Loucy (cell line): ENCODE measurements around the gene SH3PXD2B.
"Not testable (repeated sequence)": the region's sequence is repeated elsewhere in the genome, so short reads cannot be mapped to it uniquely, and the experiment has no call there.

ENCODE experiments used
- H2AFZ ChIP-seq: fragments of 200-600 bp; sonication (generic); 2 replicates; pipeline ENCODE4 v1.6.0; 2016; ENCODE audit warnings: antibody characterized with exemption, mild to moderate bottlenecking, low read length, moderate library complexity
- H3F3A ChIP-seq: fragments of 200-600 bp; 2 replicates; pipeline ENCODE4 v1.6.0; 2016; ENCODE audit warnings: antibody characterized with exemption, low read depth, mild to moderate bottlenecking
- H3K27me3 ChIP-seq: fragments of 200-600 bp; sonication (generic); 2 replicates; pipeline ENCODE4 v1.6.1; 2014; ENCODE audit warnings: low read length, mild to moderate bottlenecking; ENCODE audit not compliant: insufficient read depth, poor library complexity, severe bottlenecking
- H3K36me3 ChIP-seq: fragments of 200-600 bp; sonication (generic); 2 replicates; pipeline ENCODE4 v1.6.1; 2016; ENCODE audit warnings: low read length; ENCODE audit not compliant: insufficient read depth
- H3K4me1 ChIP-seq: fragments of 200-600 bp; sonication (generic); 2 replicates; pipeline ENCODE4 v1.5.1; 2014; ENCODE audit warnings: low read length, mild to moderate bottlenecking; ENCODE audit not compliant: insufficient read depth, poor library complexity, severe bottlenecking
- H3K4me2 ChIP-seq: fragments of 200-600 bp; sonication (generic); 2 replicates; pipeline ENCODE4 v1.6.0; 2014; ENCODE audit warnings: antibody characterized with exemption, low read length, low read depth, mild to moderate bottlenecking; ENCODE audit not compliant: poor library complexity, severe bottlenecking
- H3K4me3 ChIP-seq: fragments of 200-600 bp; sonication (generic); 2 replicates; pipeline ENCODE4 v1.5.1; 2014; ENCODE audit warnings: low read length, mild to moderate bottlenecking, mixed read lengths; ENCODE audit not compliant: poor library complexity, severe bottlenecking
- H3K79me2 ChIP-seq: fragments of 200-600 bp; sonication (generic); 2 replicates; pipeline ENCODE4 v1.6.1; 2014; ENCODE audit warnings: low read length; ENCODE audit not compliant: insufficient read depth
- H3K9ac ChIP-seq: fragments of 200-600 bp; sonication (generic); 2 replicates; pipeline ENCODE4 v1.6.0; 2014; ENCODE audit warnings: mild to moderate bottlenecking, low read depth, low read length, moderate library complexity; ENCODE audit not compliant: poor library complexity, severe bottlenecking
- H3K9me2 ChIP-seq: fragments of 200-600 bp; sonication (generic); replicated peaks from 2 replicates; pipeline ENCODE4 v1.6.1; 2016; ENCODE audit warnings: low read depth, low read length, mixed read lengths
- H3K9me3 ChIP-seq: fragments of 200-600 bp; sonication (generic); 2 replicates; pipeline ENCODE4 v1.6.1; 2014; ENCODE audit warnings: mild to moderate bottlenecking, antibody characterized with exemption, low read length, low read depth; ENCODE audit not compliant: insufficient read depth
- H4K20me1 ChIP-seq: fragments of 200-600 bp; sonication (generic); 2 replicates; pipeline ENCODE4 v1.6.0; 2014; ENCODE audit warnings: antibody characterized with exemption, low read length, mild to moderate bottlenecking; ENCODE audit not compliant: insufficient read depth, poor library complexity, severe bottlenecking
- EZH2phosphoT487 ChIP-seq: fragments of 200-600 bp; IDR thresholded peaks from 2 replicates; pipeline ENCODE4 v1.6.1; 2018; ENCODE audit warnings: antibody characterized with exemption, mild to moderate bottlenecking, moderate library complexity, borderline replicate concordance
- TF ChIP-seq, protein P1 (sequence below): fragments of 200-600 bp; sonication (generic); conservative IDR thresholded peaks from 2 replicates; pipeline ENCODE4 v1.5.1; 2014; ENCODE audit warnings: mild to moderate bottlenecking, antibody characterized with exemption, low read length

The SH3PXD2B gene

GRCh38 chr5:172356047-172356446 is 98.3 kb downstream of the SH3PXD2B start:
- Histone ChIP-seq H3K79me2 (no peaks in the 10 kb centered on the region), H2AFZ (no peak overlapping the region), H3K36me3 (no peaks in the 10 kb centered on the region), H3K9me3 (no peaks in the 10 kb centered on the region), H4K20me1 (no peaks in the 10 kb centered on the region), H3K4me3 (no peak overlapping the region), H3K4me1 (no peaks in the 10 kb centered on the region), H3K9me2 (no peaks in the 10 kb centered on the region), H3F3A (no peaks in the 10 kb centered on the region), H3K27me3 (no peaks in the 10 kb centered on the region), H3K4me2 (no peak overlapping the region), H3K9ac (no peak overlapping the region)
- TF ChIP-seq EZH2phosphoT487: no peak
- TF ChIP-seq, protein P1, sequence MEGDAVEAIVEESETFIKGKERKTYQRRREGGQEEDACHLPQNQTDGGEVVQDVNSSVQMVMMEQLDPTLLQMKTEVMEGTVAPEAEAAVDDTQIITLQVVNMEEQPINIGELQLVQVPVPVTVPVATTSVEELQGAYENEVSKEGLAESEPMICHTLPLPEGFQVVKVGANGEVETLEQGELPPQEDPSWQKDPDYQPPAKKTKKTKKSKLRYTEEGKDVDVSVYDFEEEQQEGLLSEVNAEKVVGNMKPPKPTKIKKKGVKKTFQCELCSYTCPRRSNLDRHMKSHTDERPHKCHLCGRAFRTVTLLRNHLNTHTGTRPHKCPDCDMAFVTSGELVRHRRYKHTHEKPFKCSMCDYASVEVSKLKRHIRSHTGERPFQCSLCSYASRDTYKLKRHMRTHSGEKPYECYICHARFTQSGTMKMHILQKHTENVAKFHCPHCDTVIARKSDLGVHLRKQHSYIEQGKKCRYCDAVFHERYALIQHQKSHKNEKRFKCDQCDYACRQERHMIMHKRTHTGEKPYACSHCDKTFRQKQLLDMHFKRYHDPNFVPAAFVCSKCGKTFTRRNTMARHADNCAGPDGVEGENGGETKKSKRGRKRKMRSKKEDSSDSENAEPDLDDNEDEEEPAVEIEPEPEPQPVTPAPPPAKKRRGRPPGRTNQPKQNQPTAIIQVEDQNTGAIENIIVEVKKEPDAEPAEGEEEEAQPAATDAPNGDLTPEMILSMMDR: no peak

DNA sequence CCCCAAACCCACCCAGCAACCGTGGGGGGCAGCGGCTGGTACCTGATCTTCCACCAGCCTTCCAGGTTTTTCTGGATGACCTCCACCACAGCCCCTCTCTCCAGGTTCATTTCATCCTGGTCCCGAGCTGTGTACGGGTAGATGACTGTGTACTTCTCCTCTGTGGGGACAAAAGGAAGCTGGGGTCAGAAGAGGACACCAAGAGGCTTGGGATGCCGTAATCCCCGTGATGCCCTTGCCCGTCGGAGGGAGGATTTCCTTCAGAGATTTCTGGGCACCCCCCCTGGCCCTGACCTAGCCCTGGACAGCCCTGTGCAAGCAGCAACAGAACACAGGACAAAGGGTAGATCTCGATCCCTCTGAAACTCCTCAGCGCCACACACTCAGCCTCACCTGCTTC is 100.5 kb downstream of the SH3PXD2B start:
- Histone ChIP-seq H3K9ac (no peak overlapping the region), H3K9me3 (no peaks in the 10 kb centered on the region), H3K79me2 (no peaks in the 10 kb centered on the region), H3K36me3 (no peaks in the 10 kb centered on the region), H2AFZ (no peak overlapping the region), H3F3A (no peaks in the 10 kb centered on the region), H4K20me1 (no peaks in the 10 kb centered on the region), H3K4me2 (no peak overlapping the region), H3K4me1 (no peaks in the 10 kb centered on the region), H3K9me2 (no peaks in the 10 kb centered on the region), H3K4me3 (no peak overlapping the region), H3K27me3 (no peaks in the 10 kb centered on the region)
- TF ChIP-seq EZH2phosphoT487: no peak
- TF ChIP-seq, protein P1: no peak

DNA sequence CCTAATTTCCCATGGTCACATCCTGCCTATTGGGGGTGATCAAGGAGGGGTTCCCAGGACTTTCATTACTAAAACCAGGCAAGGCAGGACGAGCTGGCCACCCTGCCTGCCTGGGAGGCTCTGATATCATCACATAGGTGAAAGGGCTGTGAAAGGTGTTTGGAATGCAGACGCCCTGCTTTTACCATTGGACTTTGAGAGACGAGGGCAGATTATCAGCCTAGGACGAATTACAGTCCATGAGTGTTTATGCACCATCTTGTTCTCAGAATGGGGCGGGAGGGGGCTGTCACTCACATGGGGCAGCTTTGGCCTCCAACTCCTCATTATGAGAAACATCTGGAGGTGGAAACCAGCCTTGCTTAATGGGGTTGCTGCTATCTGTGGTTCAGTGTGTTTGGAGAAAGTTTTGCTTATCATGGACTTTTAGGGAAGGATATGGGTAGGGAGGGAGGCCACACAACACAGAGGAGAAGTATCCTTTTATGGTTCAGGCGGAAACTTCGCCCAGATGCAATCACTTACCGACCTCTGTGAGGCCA is 101.0 kb downstream of the SH3PXD2B start:
- Histone ChIP-seq H3K27me3 (no peaks in the 10 kb centered on the region), H3K36me3 (no peaks in the 10 kb centered on the region), H3F3A (no peaks in the 10 kb centered on the region), H3K4me2 (no peak overlapping the region), H3K4me3 (no peak overlapping the region), H3K9me2 (no peaks in the 10 kb centered on the region), H2AFZ (no peak overlapping the region), H3K79me2 (no peaks in the 10 kb centered on the region), H3K4me1 (no peaks in the 10 kb centered on the region), H4K20me1 (no peaks in the 10 kb centered on the region), H3K9me3 (no peaks in the 10 kb centered on the region), H3K9ac (no peak overlapping the region)
- TF ChIP-seq, protein P1: no peak
- TF ChIP-seq EZH2phosphoT487: no peak

DNA sequence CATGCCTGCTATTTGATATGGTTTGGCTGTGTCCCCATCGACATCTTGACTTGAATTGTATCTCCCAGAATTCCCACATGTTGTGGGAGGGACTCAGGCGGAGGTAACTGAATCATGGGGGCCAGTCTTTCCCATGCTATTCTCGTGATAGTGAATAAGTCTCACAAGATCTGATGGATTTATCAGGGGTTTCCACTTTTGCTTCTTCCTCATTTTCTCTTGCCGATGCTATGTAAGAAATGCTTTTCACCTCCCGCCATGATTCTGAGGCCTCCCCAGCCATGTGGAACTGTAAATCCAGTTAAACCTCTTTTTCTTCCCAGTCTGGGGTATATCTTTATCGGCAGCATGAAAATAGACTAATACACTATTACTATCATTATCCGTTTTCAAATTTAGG is 101.8 kb downstream of the SH3PXD2B start:
- not testable (repeated sequence) for H3K9me2 ChIP-seq, H3K4me3 ChIP-seq, H2AFZ ChIP-seq, H3F3A ChIP-seq, H3K4me2 ChIP-seq, H3K4me1 ChIP-seq, H3K9ac ChIP-seq, H3K79me2 ChIP-seq, H3K9me3 ChIP-seq, H3K27me3 ChIP-seq, H3K36me3 ChIP-seq, H4K20me1 ChIP-seq
